Astrocyte of the spinal cord (primary cell): ENCODE results near the gene GRAMD4.

Experiments used
- DNase-seq: peaks from one replicate; pipeline ENCODE4 v3.0.0; 2011; ENCODE audit warnings: low read depth, low spot score
- H3K4me3 ChIP-seq: 2 replicates; pipeline ENCODE4 v1.5.1; 2011; ENCODE audit warnings: low read depth, mild to moderate bottlenecking, low read length, moderate library complexity
- CTCF ChIP-seq: IDR thresholded peaks from 2 replicates; pipeline ENCODE4 v1.5.1; 2012; ENCODE audit warnings: low read depth, mild to moderate bottlenecking, low read length, inconsistent platforms
- in situ Hi-C: cut with HindIII; loops from 2 replicates; pipeline ENCODE4 v1.10.0; 2017; ENCODE audit warnings: low sequenced_read_pairs

GRAMD4 gene

GRCh38 chr22:46696229-46696518, 76.0 kb downstream of the GRAMD4 start:
- no peak overlapping the region for H3K4me3 ChIP-seq
- in situ Hi-C loops, result no loop called here
- no peak for TF ChIP-seq CTCF
- DNase-seq, result no peak

- in situ Hi-C loops, result no loop called here
- H3K4me3 ChIP-seq, result no peak overlapping the region
- no peak for TF ChIP-seq CTCF
- no peak for DNase-seq
Measured at GRCh38 chr22:46696614-46697013, 76.4 kb downstream of the GRAMD4 start.

- in situ Hi-C loops, result no loop called here
- TF ChIP-seq CTCF, result no peak
- DNase-seq, result no peak
- H3K4me3 ChIP-seq, result no peak overlapping the region
Measured at GRCh38 chr22:46697811-46698515, 77.8 kb downstream of the GRAMD4 start.

DNA sequence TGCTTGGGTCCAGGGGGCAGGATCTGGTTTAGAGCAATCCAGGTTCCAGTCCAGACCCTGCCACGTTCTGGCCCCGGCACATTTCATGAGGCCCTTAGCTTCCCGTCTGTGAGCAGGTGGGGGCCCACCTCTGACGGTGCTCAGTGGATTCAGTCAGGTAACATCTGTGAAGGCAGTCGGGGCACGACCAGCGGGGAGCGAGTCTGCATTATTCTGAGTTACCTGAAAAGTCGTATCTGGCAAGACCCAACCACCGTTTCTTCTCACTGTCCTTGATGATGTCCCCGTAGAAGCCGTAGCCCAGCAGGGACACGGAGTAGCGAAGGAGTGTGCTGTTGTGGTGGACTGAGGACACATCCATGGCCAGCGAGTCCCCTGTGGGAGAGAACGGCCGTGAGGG, 78.9 kb downstream of the GRAMD4 start:
- no peak for DNase-seq
- no peak for TF ChIP-seq CTCF
- H3K4me3 ChIP-seq, result no peak overlapping the region
- in situ Hi-C loops, result no loop called here

DNA sequence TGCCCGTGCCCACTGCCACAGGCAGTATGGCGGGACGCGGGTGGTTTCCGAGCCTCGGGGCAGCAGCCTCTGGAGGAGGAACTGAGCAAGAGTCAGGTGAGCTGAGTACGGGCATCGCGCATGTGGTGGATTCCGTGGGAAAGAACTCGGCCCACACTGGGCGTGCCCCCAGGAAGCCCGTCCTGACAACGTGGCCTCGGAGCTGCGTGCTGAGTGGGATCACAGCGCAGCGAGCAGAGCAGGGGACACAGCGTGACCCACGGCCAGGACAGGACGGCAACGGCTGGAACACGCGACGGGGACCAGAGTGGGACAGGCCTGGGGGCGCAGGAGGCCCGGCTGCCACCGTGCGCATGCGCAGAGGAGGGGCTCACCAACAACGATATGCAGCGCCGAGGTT, 81.1 kb downstream of the GRAMD4 start:
- no peak overlapping the region for H3K4me3 ChIP-seq
- TF ChIP-seq CTCF, result no peak
- DNase-seq, result no peak
- in situ Hi-C loops, result no loop called here

DNA sequence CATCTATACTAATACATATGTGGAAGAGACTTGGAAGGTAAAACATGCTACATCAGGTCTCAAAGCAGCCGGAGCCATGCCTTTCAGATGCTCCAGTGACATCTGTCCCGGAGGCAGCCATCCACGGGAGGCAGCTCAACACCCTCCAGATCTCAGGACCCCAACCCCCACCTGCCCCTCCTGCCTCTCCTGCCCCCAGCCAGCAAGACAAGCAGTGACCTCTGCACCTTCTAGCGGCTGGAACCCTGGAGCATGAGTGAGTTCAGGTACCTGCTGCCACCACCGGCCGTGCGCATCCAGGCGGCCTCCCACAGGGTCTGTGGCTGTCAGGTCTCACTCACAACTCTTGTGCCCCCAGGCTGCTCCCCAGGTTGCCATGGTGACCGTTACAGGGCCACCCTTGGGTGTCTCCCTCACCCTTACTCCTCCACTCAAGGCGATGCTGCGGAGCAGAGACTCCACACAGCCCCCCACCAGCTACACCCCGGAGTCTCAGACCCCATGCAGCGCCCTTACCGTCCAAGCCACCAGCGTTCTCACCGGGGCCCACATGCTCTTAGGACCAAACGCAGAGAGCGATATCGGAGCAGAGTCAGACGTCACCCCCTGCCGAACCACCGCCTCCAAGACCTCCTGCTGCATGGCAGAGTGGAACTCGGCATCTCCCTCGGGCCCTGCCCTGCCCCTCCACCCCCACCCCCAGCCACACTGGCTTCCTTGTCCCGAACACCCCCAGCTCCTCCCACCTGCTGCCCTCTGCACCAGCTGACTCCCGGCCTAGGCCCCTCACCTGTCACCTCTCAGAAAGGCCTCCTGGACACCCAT, 83.2 kb downstream of the GRAMD4 start:
- TF ChIP-seq CTCF, result no peak
- DNase-seq, result no peak
- H3K4me3 ChIP-seq, result no peak overlapping the region
- in situ Hi-C loops, result no loop called here
